Kidney (tissue), 14 donors: ENCODE measurements around the gene SERPINB11. TPM values are rescaled to one million over a fixed set of nuclear protein-coding genes. Genes with fewer than 3 reads are reported as not detected.

Experiments
- DNase-seq, 5 donors: peaks; one replicate each; pipeline ENCODE4 v3.0.0-alpha.2; 2013 to 2020
- FAIRE-seq: peaks from 2 replicates; lab custom pipeline; 2012; peaks lifted over from hg19 to GRCh38; lab: Jason Lieb, UNC
- H3K27ac ChIP-seq, 2 donors: one replicate each; pipeline ENCODE4 v1.7.0; 2013; ENCODE audit warnings: low read depth in 2 of 2, low read length in 2 of 2, inconsistent platforms in 1 of 2
- H3K27me3 ChIP-seq: one replicate; pipeline ENCODE4 v1.7.1; 2013; ENCODE audit warnings: low read length, inconsistent platforms; ENCODE audit not compliant: control insufficient read depth, insufficient read depth
- H3K36me3 ChIP-seq, 3 donors: one replicate each; pipeline versions ENCODE4 v1.7.0 to v1.7.1; 2013; ENCODE audit warnings: low read length in 3 of 3, control low read depth in 1 of 3, inconsistent platforms in 1 of 3; ENCODE audit not compliant: insufficient read depth in 3 of 3, control insufficient read depth in 2 of 3
- H3K4me1 ChIP-seq, 3 donors: one replicate each; pipeline versions ENCODE4 v1.7.0 to v1.7.1; 2013; ENCODE audit warnings: low read length in 3 of 3, inconsistent platforms in 1 of 3, low read depth in 1 of 3; ENCODE audit not compliant: control insufficient read depth in 2 of 3, insufficient read depth in 2 of 3
- H3K4me3 ChIP-seq, 3 donors: one replicate each; pipeline versions ENCODE4 v1.7.0 to v1.8.1; 2013; ENCODE audit warnings: low read length in 3 of 3, control low read depth in 1 of 3, inconsistent platforms in 1 of 3
- H3K9ac ChIP-seq, 3 donors: one replicate each; pipeline versions ENCODE4 v1.7.0 to v1.7.1; 2013; ENCODE audit warnings: low read length in 3 of 3, control low read depth in 1 of 3, inconsistent platforms in 1 of 3
- H3K9me3 ChIP-seq, 3 donors: one replicate each; pipeline versions ENCODE4 v1.7.0 to v1.7.1; 2013; ENCODE audit warnings: low read length in 3 of 3, control low read depth in 1 of 3, inconsistent platforms in 1 of 3; ENCODE audit not compliant: control insufficient read depth in 2 of 3, insufficient read depth in 1 of 3
- CTCF ChIP-seq: IDR thresholded peaks from 3 replicates; pipeline ENCODE4 v1.5.1; 2012; ENCODE audit warnings: mild to moderate bottlenecking, moderate library complexity, borderline replicate concordance; ENCODE audit not compliant: insufficient read depth; ENCODE audit errors: extremely low read depth
- intact Hi-C: fragments of 100-400 bp; cut with DNase I; formaldehyde crosslinking; loops from one replicate; pipeline ENCODE4 v1.11.1; 2022
- polyA plus RNA-seq: library from polyadenylated mRNA; stranded (reverse); fragments of 350-450 nt; fragmentation: Illumina TruSeq; extraction: RNeasy Lipid Tissue Mini Kit (QIAGEN cat#74804); gene quantifications from one replicate; pipeline ENCODE4 v1.2.3, GENCODE V29; 2014; ENCODE audit warnings: low read depth, low replicate concordance; ENCODE audit not compliant: insufficient read depth
- total RNA-seq: library from RNA; stranded (reverse); fragmentation: NEBNext Ultra II Directional; extraction: Animal tissue kit (Norgen Biotek cat#: 25700); gene quantifications from one replicate; pipeline ENCODE4 v1.2.1, GENCODE V29; 2021
- donor health status: control.
- donor health status: control.
- donor health status: control.
- donor health status: control.
- donor health status: control.
- donor health status: DM: yes; HTN: yes; CAD: no.
- donor health status: Normal renal cell carcinoma (clear cell type).

Gene SERPINB11
- total and polyA plus RNA-seq, 2 donors from 2014 or later, result not detected

- Histone ChIP-seq H3K9ac (no peak overlapping the region), H3K27me3 (no peaks in the 10 kb centered on the region), H3K4me1 (peaks cover 0 to 7% (median 4%) of the 10 kb centered on the region in 3 donors), H3K4me3 (no peak overlapping the region), H3K27ac (no peak overlapping the region), H3K36me3 (no peaks in the 10 kb centered on the region), H3K9me3 (no peaks in the 10 kb centered on the region)
- DNase-seq (no peak), FAIRE-seq (no peak)
- no peak for TF ChIP-seq CTCF
- intact Hi-C loops, result no loop called here
These were observed 18.0 kb upstream of the SERPINB11 start for GRCh38 chr18:63684718-63685117.

- no peak overlapping the region for H3K27ac ChIP-seq
- H3K27me3 ChIP-seq, result no peaks in the 10 kb centered on the region
- H3K4me1 ChIP-seq, result no peaks in the 10 kb centered on the region
- no peak for DNase-seq
- FAIRE-seq, result no peak
- TF ChIP-seq CTCF, result no peak
- H3K9me3 ChIP-seq, result no peaks in the 10 kb centered on the region
- intact Hi-C loops, result no loop called here
- no peak overlapping the region for H3K4me3 ChIP-seq
- H3K36me3 ChIP-seq, result no peaks in the 10 kb centered on the region
- H3K9ac ChIP-seq, result no peak overlapping the region
These were observed 15.9 kb upstream of the SERPINB11 start for GRCh38 chr18:63686871-63687270.

GRCh38 chr18:63689064-63689463 lies 13.7 kb upstream of the SERPINB11 start:
- Histone ChIP-seq H3K36me3 (no peaks in the 10 kb centered on the region), H3K27ac (no peak overlapping the region), H3K9me3 (no peaks in the 10 kb centered on the region), H3K4me3 (no peak overlapping the region), H3K27me3 (no peaks in the 10 kb centered on the region), H3K4me1 (no peaks in the 10 kb centered on the region), H3K9ac (no peak overlapping the region)
- DNase-seq (no peak), FAIRE-seq (no peak)
- TF ChIP-seq CTCF, result no peak
- intact Hi-C loops, result no loop called here

GRCh38 chr18:63697097-63697660 lies 5.6 kb upstream of the SERPINB11 start:
- H3K27ac ChIP-seq, result no peak overlapping the region
- no peaks in the 10 kb centered on the region for H3K9me3 ChIP-seq
- FAIRE-seq, result no peak
- DNase-seq, result no peak
- no peaks in the 10 kb centered on the region for H3K27me3 ChIP-seq
- no peak for TF ChIP-seq CTCF
- H3K4me3 ChIP-seq, result no peak overlapping the region
- H3K4me1 ChIP-seq, result no peaks in the 10 kb centered on the region
- no peak overlapping the region for H3K9ac ChIP-seq
- no peaks in the 10 kb centered on the region for H3K36me3 ChIP-seq
- intact Hi-C loops, result no loop called here
